Skin epidermis (tissue), 12 donors: ENCODE measurements around the gene PCDHA1.
"Not testable (repeated sequence)": the region's sequence is repeated elsewhere in the genome, so short reads cannot be mapped to it uniquely, and the experiment has no call there.

ENCODE experiments used
- H3K27ac ChIP-seq, 21 experiments: fragments of 200-600 bp; sonication (generic) in 11 of 21; one replicate each; pipeline ENCODE4 v1.5.0; 2020; ENCODE audit warnings: mild to moderate bottlenecking in 3 of 21, inconsistent platforms in 2 of 21, moderate library complexity in 2 of 21
- H3K4me3 ChIP-seq, 7 experiments: fragments of 200-600 bp; sonication (generic) in 2 of 7; one replicate each; pipeline ENCODE4 v1.5.0; 2020; ENCODE audit warnings: inconsistent platforms in 2 of 7, mild to moderate bottlenecking in 2 of 7, moderate library complexity in 1 of 7

PCDHA1 gene

DNA sequence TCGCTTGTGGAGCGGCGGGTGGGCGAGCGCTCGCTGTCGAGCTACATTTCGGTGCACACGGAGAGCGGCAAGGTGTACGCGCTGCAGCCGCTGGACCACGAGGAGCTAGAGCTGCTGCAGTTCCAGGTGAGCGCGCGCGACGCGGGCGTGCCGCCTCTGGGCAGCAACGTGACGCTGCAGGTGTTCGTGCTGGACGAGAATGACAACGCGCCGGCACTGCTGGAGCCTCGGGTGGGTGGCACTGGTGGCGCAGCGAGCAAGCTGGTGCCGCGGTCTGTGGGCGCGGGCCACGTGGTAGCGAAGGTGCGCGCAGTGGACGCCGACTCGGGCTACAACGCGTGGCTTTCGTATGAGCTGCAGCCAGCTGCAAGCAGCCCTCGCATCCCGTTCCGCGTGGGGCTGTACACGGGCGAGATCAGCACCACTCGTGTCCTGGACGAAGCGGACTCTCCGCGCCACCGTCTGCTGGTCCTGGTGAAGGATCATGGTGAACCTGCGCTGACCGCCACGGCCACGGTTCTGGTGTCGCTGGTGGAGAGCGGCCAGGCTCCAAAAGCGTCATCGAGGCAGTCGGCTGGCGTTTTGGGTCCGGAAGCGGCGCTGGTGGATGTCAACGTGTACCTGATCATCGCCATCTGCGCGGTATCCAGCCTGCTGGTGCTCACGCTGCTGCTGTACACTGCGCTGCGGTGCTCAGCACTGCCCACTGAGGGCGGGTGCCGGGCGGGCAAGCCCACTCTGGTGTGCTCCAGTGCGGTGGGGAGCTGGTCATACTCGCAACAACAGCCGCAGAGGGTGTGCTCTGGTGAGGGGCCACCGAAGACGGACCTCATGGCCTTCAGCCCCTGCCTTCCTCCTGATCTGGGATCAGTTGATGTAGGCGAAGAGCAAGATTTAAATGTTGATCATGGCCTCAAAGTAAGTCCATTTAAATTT, 57.1 kb downstream of the PCDHA1 start:
- no peak overlapping the region for H3K4me3 ChIP-seq
- no peak overlapping the region for H3K27ac ChIP-seq

DNA sequence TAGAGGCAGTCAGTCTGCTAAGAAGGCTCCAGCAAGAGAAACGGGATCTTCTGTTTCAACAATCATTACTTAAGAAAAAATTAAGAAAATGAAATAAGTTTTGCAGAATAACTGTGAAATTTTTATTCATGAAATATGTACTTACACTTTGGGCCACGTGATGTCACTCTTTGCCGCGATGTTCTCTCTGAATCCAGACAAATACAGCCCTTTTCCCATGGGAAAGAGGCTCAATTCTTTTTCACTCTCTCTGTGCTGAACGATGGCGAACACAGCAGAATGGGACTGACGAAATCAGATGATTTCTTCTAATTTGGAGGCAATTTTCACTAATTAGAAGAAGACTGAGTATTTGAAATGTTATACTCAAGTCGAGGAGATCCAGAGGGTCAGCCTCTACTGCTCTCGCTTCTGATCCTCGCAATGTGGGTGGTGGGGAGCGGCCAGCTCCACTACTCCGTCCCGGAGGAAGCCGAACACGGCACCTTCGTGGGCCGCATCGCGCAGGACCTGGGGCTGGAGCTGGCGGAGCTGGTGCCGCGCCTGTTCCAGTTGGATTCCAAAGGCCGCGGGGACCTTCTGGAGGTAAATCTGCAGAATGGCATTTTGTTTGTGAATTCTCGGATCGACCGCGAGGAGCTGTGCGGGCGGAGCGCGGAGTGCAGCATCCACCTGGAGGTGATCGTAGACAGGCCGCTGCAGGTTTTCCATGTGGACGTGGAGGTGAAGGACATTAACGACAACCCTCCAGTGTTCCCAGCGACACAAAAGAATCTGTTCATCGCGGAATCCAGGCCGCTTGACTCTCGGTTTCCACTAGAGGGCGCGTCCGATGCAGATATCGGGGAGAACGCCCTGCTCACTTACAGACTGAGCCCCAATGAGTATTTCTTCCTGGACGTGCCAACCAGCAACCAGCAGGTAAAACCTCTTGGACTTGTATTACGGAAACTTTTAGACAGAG, 62.5 kb downstream of the PCDHA1 start, which contains the start of gene PCDHA9:
Gene PCDHA9 (plus strand): TSS at position 244 of the 964 bp plus-strand sequence. CDS start 114 bp downstream, at position 358.
- not testable (repeated sequence) for H3K4me3 ChIP-seq, H3K27ac ChIP-seq

DNA sequence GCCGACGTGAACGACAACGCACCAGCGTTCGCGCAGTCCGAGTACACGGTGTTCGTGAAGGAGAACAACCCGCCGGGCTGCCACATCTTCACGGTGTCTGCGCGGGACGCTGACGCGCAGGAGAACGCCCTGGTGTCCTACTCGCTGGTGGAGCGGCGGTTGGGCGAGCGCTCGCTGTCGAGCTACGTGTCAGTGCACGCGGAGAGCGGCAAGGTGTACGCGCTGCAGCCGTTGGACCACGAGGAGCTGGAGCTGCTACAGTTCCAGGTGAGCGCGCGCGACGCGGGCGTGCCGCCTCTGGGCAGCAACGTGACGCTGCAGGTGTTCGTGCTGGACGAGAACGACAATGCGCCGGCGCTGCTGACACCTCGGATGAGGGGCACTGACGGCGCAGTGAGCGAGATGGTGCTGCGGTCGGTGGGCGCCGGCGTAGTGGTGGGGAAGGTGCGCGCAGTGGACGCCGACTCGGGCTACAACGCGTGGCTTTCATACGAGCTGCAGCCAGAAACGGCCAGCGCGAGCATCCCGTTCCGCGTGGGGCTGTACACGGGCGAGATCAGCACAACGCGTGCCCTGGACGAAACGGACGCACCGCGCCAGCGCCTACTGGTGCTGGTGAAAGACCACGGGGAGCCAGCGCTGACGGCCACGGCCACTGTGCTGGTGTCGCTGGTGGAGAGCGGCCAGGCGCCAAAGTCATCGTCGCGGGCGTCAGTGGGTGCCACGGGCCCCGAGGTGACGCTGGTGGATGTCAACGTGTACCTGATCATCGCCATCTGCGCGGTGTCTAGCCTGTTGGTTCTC, 64.1 kb downstream of the PCDHA1 start:
- H3K27ac ChIP-seq, H3K4me3 ChIP-seq: not testable (repeated sequence)

DNA sequence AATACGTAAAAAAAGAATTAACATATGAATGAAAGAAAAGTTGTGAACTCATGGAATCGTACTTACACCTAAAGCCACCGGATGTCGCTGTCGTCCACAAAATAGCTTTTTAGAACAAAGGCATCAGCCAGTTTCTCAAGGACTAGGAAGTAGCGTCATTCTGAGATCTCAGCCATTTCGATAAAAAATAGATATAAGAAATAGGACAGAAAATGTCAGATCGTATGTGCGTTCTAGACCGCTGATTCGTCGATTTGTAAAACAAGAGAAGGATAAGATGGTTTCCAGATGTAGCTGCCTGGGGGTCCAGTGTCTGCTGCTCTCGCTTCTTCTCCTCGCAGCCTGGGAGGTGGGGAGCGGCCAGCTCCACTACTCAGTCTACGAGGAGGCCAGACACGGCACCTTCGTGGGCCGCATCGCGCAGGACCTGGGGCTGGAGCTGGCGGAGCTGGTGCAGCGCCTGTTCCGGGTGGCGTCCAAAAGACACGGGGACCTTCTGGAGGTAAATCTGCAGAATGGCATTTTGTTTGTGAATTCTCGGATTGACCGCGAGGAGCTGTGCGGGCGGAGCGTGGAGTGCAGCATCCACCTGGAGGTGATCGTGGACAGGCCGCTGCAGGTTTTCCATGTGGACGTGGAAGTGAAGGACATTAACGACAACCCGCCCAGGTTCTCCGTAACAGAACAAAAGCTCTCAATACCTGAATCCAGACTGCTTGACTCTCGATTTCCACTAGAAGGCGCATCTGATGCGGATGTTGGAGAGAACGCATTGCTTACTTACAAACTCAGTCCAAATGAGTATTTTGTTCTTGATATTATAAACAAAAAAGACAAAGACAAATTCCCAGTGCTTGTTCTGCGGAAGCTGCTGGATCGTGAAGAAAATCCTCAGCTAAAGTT, 70.1 kb downstream of the PCDHA1 start, which contains the start of gene PCDHA10:
Gene PCDHA10 (plus strand): TSS at position 126 of the 903 bp plus-strand sequence. CDS start 152 bp downstream, at position 278.
- no peak within 1 kb of the TSS for H3K4me3 ChIP-seq

DNA sequence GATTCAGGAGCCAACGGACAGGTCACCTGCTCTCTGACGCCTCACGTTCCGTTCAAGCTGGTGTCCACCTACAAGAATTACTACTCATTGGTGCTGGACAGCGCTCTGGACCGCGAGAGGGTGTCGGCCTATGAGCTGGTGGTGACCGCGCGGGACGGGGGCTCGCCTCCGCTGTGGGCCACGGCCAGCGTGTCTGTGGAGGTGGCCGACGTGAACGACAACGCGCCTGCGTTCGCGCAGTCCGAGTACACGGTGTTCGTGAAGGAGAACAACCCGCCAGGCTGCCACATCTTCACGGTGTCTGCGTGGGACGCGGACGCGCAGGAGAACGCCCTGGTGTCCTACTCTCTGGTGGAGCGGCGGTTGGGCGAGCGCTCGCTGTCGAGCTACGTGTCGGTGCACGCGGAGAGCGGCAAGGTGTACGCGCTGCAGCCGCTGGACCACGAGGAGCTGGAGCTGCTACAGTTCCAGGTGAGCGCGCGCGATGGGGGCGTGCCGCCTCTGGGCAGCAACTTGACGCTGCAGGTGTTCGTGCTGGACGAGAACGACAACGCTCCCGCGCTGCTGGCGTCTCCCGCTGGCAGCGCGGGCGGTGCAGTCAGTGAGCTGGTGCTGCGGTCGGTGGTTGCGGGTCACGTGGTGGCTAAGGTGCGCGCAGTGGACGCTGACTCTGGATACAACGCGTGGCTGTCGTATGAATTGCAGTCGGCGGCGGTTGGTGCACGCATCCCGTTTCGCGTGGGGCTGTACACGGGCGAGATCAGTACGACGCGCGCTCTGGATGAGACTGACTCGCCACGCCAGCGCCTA, 71.4 kb downstream of the PCDHA1 start:
- H3K27ac ChIP-seq, result no peak overlapping the region
- H3K4me3 ChIP-seq, result no peak overlapping the region

More for the DNA sequence above, 70.1 kb downstream of the PCDHA1 start, which contains the start of gene PCDHA10:
- H3K27ac ChIP-seq, result no peak within 1 kb of the TSS

DNA sequence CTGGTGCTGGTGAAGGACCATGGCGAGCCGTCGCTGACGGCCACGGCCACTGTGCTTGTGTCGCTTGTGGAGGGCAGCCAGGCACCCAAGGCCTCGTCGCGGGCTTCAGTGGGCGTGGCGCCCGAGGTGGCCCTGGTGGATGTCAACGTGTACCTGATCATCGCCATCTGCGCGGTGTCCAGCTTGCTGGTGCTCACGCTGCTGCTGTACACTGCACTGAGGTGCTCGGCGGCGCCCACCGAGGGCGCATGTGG, 72.0 kb downstream of the PCDHA1 start:
- Histone ChIP-seq H3K4me3 (no peak overlapping the region), H3K27ac (no peak overlapping the region)

DNA sequence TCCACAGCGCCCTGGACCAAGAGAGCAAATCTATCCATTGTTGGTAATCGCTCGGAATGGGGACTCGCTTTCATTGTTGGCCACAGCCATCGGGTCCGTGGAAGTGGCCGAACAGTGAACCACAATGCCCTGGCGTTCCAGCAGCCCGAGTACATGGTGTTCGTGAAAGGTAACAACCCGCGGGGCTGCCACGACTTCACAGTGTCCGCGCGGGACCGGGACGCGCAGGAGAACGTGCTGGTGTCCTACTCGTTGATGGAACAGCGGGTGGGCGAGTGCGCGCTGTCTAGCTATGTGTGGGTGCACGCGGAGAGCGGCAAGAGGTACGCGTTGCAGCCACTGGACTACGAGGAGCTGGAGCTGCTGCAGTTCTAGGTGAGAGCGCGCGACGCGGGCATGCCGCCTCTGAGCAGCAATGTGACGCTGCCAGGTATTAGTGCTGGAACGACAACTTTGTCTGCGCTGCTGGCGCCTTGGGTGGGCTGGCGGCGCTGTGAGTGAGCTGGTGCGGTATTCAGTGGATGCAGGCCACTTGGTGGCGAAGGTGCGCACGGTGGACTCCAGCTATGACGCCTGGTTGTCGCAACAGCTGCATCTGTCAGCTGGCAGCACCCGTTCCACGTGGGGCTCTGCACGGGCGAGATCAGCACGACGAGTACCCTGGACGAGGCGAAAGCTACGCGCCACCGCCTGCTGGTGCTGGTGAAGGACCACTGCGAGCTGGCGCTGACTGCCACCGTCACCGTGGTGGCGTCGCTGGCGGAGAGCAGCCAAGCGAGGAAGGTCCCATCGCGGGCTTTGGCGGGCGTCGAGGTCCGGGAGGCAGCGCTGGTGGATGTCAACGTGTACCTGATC, 76.7 kb downstream of the PCDHA1 start:
- no peak overlapping the region for H3K4me3 ChIP-seq
- H3K27ac ChIP-seq, result no peak overlapping the region

DNA sequence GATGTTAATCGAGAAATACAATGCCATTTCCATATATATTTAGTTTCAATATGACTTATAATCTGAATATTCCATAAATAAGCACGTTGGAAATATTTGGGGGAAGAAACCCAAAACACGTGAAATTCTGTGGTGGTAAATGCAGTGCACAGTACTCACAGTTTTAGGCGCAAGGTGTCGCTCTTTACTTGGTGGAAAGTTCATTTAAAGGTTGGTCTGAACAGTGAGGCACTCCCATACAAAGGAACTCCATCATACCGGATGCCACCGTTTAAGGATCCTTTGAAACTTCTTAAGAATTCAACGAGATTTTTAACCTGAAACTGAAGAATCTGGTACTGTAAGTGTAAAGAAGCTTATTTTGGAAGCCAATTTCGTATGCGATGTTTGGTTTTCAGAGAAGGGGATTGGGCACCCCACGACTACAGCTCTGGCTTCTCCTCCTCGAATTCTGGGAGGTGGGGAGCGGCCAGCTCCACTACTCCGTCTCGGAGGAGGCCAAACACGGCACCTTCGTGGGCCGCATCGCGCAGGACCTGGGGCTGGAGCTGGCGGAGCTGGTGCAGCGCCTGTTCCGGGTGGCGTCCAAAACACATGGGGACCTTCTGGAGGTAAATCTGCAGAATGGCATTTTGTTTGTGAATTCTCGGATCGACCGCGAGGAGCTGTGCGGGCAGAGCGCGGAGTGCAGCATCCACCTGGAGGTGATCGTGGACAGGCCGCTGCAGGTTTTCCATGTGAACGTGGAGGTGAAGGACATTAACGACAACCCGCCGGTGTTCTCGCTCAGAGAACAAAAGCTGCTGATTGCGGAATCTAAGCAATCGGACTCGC, 83.0 kb downstream of the PCDHA1 start, which contains the start of gene PCDHA11:
Gene PCDHA11 (plus strand): TSS at position 237 of the 834 bp plus-strand sequence. CDS start 147 bp downstream, at position 384.
- H3K27ac ChIP-seq, result no peak within 1 kb of the TSS
- no peak within 1 kb of the TSS for H3K4me3 ChIP-seq

DNA sequence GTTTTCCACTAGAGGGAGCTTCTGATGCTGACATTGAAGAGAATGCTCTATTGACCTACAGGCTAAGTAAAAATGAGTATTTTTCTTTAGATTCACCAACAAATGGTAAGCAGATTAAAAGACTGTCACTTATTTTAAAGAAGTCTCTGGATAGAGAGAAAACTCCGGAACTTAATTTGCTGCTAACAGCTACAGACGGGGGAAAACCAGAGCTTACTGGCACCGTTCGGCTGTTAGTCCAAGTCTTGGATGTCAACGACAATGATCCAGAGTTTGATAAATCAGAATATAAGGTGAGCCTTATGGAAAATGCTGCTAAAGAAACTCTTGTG, 83.6 kb downstream of the PCDHA1 start:
- no peak overlapping the region for H3K4me3 ChIP-seq
- H3K27ac ChIP-seq, result no peak overlapping the region

DNA sequence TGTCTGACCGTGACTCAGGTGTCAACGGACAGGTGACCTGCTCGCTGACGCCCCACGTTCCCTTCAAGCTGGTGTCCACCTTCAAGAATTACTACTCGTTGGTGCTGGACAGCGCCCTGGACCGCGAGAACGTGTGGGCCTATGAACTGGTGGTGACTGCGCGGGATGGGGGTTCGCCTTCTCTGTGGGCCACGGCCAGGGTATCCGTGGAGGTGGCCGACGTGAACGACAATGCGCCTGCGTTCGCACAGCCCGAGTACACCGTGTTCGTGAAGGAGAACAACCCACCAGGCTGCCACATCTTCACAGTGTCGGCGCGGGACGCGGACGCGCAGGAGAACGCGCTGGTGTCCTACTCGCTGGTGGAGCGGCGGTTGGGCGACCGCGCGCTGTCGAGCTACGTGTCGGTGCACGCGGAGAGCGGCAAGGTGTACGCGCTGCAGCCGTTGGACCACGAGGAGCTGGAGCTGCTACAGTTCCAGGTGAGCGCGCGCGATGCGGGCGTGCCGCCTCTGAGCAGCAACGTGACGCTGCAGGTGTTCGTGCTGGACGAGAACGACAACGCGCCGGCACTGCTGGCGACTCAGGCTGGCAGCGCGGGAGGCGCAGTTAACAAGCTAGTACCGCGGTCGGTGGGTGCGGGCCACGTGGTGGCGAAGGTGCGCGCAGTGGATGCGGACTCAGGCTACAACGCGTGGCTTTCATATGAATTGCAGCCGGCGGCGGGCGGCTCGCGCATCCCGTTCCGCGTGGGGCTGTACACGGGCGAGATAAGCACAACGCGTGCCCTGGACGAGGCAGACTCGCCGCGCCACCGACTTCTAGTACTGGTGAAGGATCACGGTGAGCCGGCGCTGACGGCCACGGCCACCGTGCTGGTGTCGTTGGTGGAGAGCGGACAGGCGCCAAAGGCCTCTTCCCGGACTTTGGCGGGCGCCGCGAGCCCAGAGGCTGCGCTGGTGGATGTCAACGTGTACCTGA, 84.6 kb downstream of the PCDHA1 start:
- H3K4me3 ChIP-seq, result no peak overlapping the region

DNA sequence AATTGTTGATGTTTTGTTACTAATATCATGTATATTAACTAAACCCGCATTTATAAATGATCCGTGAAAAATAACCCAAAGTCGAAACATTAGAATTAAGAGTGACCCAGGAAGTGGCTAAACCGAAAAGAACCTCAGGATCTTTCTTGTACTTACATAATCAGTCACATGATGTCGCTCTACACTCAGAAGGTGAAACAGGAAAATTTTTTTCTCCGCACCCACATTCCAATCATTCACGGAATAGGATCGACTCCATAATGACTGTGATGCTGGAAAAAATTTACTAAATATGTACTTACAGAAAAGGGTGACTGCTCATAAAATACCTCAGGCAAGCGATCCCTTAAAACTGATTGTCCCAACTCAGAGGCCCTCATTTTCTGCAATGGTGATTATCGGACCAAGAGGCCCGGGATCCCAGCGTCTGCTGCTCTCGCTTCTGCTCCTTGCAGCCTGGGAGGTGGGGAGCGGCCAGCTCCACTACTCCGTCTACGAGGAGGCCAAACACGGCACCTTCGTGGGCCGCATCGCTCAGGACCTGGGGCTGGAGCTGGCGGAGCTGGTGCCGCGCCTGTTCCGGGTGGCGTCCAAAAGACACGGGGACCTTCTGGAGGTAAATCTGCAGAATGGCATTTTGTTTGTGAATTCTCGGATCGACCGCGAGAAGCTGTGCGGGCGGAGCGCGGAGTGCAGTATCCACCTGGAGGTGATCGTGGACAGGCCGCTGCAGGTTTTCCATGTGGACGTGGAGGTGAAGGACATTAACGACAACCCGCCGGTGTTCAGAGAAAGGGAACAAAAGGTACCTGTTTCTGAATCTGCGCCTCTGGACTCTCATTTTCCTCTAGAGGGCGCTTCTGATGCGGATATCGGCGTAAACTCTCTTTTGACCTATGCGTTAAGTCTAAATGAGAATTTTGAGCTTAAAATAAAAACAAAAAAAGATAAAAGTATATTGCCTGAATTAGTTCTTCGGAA, 89.4 kb downstream of the PCDHA1 start, which contains the start of gene PCDHA12:
Gene PCDHA12 (plus strand): TSS at position 224 of the 981 bp plus-strand sequence. CDS start 165 bp downstream, at position 389.
- Histone ChIP-seq H3K4me3 (no peak within 1 kb of the TSS), H3K27ac (no peak within 1 kb of the TSS)

More for the DNA sequence above, 84.6 kb downstream of the PCDHA1 start:
- no peak overlapping the region for H3K27ac ChIP-seq

DNA sequence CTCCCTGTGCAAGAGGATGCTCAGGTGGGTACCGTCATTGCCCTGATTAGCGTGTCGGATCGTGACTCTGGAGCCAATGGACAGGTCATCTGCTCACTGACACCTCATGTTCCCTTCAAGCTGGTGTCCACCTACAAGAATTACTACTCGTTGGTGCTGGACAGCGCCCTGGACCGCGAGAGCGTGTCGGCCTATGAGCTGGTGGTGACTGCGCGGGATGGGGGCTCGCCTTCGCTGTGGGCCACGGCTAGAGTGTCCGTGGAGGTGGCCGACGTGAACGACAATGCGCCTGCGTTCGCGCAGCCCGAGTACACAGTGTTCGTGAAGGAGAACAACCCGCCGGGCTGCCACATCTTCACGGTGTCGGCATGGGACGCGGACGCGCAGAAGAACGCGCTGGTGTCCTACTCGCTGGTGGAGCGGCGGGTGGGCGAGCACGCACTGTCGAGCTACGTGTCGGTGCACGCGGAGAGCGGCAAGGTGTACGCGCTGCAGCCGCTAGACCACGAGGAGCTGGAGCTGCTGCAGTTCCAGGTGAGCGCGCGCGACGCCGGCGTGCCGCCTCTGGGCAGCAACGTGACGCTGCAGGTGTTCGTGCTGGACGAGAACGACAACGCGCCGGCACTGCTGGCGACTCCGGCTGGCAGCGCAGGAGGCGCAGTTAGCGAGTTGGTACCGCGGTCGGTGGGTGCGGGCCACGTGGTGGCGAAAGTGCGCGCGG, 90.8 kb downstream of the PCDHA1 start:
- H3K27ac ChIP-seq, H3K4me3 ChIP-seq: not testable (repeated sequence)

DNA sequence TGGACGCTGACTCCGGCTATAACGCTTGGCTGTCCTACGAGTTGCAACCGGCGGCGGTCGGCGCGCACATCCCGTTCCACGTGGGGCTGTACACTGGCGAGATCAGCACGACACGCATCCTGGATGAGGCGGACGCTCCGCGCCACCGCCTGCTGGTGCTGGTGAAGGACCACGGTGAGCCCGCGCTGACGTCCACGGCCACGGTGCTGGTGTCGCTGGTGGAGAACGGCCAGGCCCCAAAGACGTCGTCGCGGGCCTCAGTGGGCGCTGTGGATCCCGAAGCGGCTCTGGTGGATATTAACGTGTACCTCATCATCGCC, 91.3 kb downstream of the PCDHA1 start:
- H3K4me3 ChIP-seq, result no peak overlapping the region
- H3K27ac ChIP-seq, result no peak overlapping the region
